GM21529 (cell line): ENCODE measurements around the gene CLCNKB.
"Not testable (repeated sequence)": the region's sequence is repeated elsewhere in the genome, so short reads cannot be mapped to it uniquely, and the experiment has no call there.

Source experiments
- ATAC-seq: cut with Tn5 transposase; IDR thresholded peaks from one replicate; pipeline ENCODE4 v1.9.1; 2021; ENCODE audit not compliant: unreplicated experiment

The CLCNKB gene

GRCh38 chr1:16055613-16056520 lies 12.3 kb downstream of the CLCNKB start:
- ATAC-seq, result peak; percentile 62

DNA sequence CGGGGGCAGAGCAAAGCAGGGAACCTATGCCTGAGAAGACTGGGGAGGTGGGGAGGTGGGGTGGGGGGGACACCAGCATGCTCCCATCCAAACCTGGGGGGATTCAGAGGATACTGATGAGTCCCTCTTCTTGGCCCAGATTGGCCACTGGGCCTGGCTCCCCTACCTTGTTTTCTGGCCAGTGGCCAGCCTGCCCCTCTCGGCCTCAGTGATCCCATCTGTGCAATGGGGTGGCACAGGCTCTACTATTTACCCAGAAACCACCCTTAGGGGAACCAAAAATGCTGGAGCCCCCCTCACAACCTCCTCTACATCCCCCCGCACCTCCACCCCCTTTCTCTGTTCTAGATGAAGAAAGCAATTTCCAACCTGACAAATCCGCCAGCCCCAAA lies 12.9 kb downstream of the CLCNKB start:
- ATAC-seq, result not testable (repeated sequence)

- ATAC-seq, result not testable (repeated sequence)
Measured at GRCh38 chr1:16057314-16057915, 13.8 kb downstream of the CLCNKB start.

- not testable (repeated sequence) for ATAC-seq
Measured at GRCh38 chr1:16058394-16059120, 15.0 kb downstream of the CLCNKB start.

DNA sequence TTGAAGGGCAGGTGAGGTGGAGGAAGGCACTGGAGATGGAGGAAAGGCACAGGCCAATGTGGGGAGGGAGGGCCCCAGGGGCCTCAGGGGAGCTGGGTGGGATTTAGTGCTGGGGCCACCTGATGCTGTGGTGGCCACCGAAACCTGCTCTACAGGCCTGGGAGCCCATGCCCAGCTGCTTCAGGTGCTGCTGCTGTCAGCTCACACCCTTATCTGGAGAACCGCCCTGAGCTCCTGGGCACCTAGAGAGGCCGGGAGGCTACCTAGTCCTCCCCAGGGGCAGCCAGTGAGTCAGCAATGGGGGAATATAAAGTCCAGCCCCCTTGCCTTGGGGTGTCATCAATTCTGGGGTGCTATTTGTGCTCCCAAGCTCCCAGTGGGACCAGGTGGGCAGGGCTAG lies 17.7 kb downstream of the CLCNKB start:
- no peak for ATAC-seq

GRCh38 chr1:16061989-16062686 lies 18.6 kb downstream of the CLCNKB start:
- ATAC-seq, result not testable (repeated sequence)

GRCh38 chr1:16062687-16063075 lies 19.1 kb downstream of the CLCNKB start:
- ATAC-seq, result not testable (repeated sequence)

- no peak for ATAC-seq
Measured at GRCh38 chr1:16063226-16063829, 19.7 kb downstream of the CLCNKB start.

DNA sequence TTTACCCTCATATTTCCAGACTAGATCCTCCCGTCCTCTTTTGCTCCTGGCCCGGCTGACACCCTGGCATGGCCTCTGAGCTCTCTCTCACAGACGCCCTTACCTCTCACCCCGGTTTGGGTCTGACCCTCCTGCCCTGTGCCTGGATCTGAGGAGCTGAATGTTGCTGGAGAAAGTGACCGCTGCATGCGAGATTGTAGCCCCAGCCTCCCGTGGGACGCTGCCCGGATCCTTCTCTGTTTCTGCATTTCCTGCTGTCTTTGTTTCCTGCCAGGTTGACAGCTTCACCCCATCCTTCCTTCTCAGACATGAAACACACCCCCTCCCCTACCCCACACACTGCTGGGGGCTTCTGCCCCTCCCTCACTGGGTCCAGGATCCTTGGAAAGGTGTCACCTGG lies 20.3 kb downstream of the CLCNKB start:
- ATAC-seq, result no peak

DNA sequence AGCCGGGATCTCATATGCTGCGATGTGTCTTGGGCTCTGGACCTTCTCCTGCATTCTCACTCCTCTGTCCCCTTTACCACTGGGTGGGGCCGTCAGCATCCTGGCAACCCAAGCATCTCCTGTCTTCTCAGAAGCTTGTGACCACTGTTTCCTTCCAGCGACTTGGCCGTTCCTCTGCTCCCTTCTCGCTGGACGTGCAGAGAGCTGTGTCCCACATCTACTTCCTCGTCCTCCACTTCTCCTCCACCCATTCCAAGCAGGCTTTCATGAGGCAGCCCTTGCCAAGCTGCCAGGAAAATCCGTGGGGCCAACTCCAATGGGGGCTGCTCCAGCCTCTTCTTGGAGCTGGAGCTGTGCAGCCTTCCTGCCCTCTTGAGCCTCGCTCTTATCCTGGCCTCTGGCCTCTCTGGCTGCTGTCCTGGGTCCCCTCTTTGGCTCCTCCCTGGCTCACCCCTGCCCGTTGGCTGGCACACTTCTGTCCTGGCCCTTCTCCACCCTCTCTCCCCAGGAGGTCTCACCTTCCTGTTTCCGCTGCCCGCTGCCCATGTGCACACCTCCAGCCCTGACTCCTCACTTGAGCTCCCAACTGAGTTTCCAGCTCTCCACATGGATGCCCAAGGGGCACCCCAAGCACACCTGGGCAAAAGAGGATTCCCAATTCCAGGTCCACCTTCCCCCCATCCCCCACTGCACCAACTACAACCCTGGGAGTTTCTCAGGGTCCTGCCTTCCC lies 21.1 kb downstream of the CLCNKB start:
- no peak for ATAC-seq

GRCh38 chr1:16065269-16065576 lies 21.6 kb downstream of the CLCNKB start:
- no peak for ATAC-seq

- ATAC-seq, result no peak
Measured at GRCh38 chr1:16066245-16066644, 22.7 kb downstream of the CLCNKB start.

- no peak for ATAC-seq
Measured at GRCh38 chr1:16067127-16067768, 23.7 kb downstream of the CLCNKB start.

GRCh38 chr1:16067933-16068332 lies 24.4 kb downstream of the CLCNKB start:
- ATAC-seq, result no peak

GRCh38 chr1:16068356-16069270 lies 25.0 kb downstream of the CLCNKB start:
- no peak for ATAC-seq

- no peak for ATAC-seq
Measured at GRCh38 chr1:16070640-16071355, 27.2 kb downstream of the CLCNKB start.

- ATAC-seq, result no peak
Measured at GRCh38 chr1:16071614-16072013, 28.0 kb downstream of the CLCNKB start.

- no peak for ATAC-seq
Measured at GRCh38 chr1:16072095-16072494, 28.5 kb downstream of the CLCNKB start.
